ENCODE measurements around the gene SLC16A2. TPM values are rescaled to one million over a fixed set of nuclear protein-coding genes. Genes with fewer than 3 reads are reported as not detected.

Gene SLC16A2
- total RNA-seq = 10 to 100 TPM in 2 of 4 donors, 1 to 10 TPM in 2; 8.0 to 15.8 (median 10.2) TPM

DNA sequence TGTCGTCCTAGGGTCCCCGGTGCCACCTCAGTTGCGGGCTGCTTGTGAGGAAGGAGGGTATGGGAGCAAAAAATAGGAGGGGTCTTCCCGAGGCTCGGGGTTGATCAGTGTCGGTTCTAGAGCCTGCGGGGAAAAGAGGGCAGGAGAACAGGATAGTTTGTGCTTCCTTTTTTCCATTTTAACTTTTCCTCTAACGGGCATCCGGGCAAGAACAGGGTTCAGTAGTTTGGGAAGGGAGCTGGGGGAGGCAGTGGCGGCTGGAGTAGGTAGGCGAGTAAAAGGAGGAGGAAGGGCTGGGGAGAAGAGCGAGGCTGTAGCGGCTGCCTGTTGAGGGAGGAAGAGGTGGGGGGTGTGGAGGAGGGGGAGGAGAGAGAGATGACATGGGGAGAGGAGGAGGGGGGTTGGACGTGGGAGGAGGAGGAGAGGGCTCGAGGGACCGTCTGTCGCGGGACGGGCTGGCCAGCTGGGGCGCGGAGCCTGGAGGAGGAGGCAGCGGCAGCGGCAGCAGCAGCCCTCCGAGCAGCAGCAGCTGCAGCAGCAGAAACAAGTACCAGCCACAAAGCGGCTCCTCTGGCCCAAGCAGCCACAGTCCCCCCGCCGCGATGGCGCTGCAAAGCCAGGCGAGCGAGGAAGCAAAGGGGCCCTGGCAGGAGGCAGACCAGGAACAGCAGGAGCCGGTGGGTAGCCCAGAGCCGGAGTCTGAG, at the start of gene SLC16A2:
Gene SLC16A2 (plus strand): TSS at position 458 of the 704 bp plus-strand sequence. CDS start 145 bp downstream, at position 603.
- DNase-seq (ENCODE audit: low spot score) (no peak), ATAC-seq (ENCODE audit: low FRiP score) (peak; percentile 30)
- TF ChIP-seq, protein P1, sequence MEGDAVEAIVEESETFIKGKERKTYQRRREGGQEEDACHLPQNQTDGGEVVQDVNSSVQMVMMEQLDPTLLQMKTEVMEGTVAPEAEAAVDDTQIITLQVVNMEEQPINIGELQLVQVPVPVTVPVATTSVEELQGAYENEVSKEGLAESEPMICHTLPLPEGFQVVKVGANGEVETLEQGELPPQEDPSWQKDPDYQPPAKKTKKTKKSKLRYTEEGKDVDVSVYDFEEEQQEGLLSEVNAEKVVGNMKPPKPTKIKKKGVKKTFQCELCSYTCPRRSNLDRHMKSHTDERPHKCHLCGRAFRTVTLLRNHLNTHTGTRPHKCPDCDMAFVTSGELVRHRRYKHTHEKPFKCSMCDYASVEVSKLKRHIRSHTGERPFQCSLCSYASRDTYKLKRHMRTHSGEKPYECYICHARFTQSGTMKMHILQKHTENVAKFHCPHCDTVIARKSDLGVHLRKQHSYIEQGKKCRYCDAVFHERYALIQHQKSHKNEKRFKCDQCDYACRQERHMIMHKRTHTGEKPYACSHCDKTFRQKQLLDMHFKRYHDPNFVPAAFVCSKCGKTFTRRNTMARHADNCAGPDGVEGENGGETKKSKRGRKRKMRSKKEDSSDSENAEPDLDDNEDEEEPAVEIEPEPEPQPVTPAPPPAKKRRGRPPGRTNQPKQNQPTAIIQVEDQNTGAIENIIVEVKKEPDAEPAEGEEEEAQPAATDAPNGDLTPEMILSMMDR (IDR thresholded peaks at IDR 0.05) = no peak

DNA sequence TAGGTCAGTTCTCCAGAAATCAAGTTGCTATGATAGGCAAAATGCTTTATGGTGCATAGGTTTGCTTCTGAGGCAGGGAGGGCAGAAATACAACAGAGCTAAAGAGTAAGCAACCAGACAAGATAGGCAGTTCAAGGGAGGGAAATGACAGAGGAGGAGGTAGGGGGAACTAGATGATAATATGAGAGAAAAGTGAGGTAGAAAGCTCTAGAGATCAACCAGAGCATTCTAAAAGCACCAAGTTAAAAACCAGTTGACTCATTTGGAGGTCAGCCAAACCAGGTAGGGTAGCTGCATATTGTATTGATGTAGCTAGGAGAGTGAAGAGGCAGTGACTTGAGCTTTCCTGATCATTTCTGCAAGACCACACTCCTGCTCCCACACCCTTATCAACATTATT, 49.0 kb upstream of the SLC16A2 start:
- DNase-seq (ENCODE audit: low spot score) (no peak), ATAC-seq (ENCODE audit: low FRiP score) (no peak)
- TF ChIP-seq, protein P1 (IDR thresholded peaks at IDR 0.05) = no peak

DNA sequence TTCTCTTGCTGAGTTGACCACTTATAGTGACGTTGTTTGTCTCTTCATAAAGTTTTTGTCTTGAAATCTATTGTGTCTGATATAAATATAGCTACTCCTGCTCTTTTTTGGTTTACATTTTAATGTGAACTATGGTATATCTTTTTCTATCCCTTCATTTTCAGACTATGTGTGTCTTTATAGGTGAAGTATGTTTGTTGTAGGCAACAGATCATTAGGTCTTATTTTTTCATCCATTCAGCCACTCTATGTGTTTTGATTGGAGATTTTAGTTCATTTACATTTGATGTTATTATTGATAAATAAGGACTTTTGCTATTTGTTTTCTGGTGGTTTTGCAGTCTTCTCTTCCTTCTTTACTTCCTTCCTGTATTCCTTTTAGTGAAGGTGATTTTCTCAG, 44.0 kb upstream of the SLC16A2 start:
- ATAC-seq (ENCODE audit: low FRiP score) (no peak), DNase-seq (ENCODE audit: low spot score) (no peak)
- TF ChIP-seq, protein P1 (IDR thresholded peaks at IDR 0.05) = no peak

DNA sequence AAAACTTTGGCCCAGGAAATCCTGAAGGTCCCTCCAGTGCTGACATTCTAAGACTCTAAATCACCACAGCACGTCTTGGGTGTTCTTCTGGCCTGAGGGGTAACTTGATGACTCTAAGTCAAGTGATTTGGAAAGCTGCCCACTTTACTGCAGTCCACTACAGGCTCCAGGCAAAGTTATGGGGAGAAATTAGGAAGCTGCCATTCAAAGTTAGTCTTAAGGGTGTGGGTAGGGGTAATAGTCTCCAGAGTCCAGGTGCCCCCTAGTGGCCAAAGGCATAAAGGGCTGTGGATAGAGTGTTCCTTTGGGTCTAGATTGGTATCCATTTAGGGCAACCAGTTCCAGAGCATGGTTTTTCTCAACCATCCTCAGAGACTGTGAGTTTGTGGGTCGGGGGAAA, 38.7 kb upstream of the SLC16A2 start:
- DNase-seq (ENCODE audit: low spot score) (peak; percentile 70), ATAC-seq (ENCODE audit: low FRiP score) (peak; percentile 76)
- TF ChIP-seq, protein P1 (IDR thresholded peaks at IDR 0.05) = no peak

DNA sequence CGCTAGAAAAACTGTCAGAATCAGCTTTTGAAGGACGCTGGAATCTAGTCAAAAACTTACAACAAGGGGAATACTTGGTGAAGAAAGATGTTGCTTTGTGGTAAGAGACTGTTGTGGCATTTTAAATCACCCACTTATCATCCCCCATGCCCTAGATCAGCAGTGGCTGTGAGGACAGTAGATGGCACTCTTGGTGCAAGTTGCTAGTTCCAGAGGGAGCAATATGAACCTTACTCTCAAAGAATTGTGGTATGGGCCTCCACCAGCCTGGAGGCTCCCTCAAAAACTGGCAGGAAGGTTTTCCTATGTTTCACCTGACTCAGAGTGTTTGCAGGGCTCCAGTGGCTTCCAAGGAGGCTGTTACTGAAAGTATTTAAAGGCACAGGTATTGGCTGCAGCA, 37.7 kb upstream of the SLC16A2 start:
- TF ChIP-seq, protein P1 (IDR thresholded peaks at IDR 0.05) = no peak
- ATAC-seq (ENCODE audit: low FRiP score) (no peak), DNase-seq (ENCODE audit: low spot score) (no peak)

DNA sequence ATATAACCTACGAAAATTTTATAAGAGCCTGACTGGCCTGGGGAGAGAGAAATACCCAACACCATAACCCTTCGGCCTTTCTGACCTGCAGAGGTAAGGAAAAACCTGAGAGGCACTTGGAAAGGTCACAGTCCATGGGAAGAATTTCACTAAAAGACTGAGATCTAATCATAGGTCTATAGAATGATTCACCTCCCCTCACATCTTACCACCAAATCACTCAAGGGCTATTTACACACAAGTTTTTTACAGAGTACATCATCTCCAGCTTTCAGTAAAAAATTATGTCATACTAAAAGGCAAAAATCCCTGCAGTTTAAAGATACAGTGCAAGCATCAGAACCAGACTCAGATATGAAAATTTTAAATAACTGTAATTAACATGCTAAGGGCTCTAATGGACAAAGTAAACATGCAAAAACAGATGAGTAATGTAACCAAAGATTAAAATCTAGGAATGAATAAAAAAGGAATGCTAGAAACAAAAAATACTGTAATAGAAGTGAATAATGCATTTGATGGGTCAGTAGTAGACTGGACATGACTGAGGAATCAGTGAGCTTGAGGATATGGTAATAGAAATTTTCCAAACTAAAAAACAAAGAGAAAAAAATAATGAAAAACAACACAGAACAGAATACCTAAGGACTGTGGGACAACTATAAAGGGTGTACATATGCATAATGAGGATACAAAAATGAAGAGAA, 32.1 kb upstream of the SLC16A2 start:
- TF ChIP-seq, protein P1 (IDR thresholded peaks at IDR 0.05) = no peak
- ATAC-seq (ENCODE audit: low FRiP score) (no peak), DNase-seq (ENCODE audit: low spot score) (no peak)

Data from omental fat pad (tissue), 4 donors.